SK-N-SH treated with all-trans-retinoic acid at 6 μM for 48 hours (cell line): ENCODE measurements around the gene FOXF2.
A peak's percentile ranks its signal among the peaks of the same experiment; 100 is the strongest.

Experiments
- ATAC-seq: fragments of 200-7000 bp; cut with Tn5 transposase; 3 replicates; pipeline ENCODE4 v1.9.1; 2020; ENCODE audit warnings: mild to moderate bottlenecking, moderate library complexity
- ARNTL ChIP-seq: fragments of 450-650 bp; formaldehyde crosslinking; IDR thresholded peaks from 2 replicates; pipeline ENCODE4 v1.5.0; 2020; ENCODE audit warnings: low read depth, mild to moderate bottlenecking, moderate library complexity, borderline replicate concordance
- BACH2 ChIP-seq: fragments of 250-450 bp; sonication (Bioruptor Pico); IDR thresholded peaks from 2 replicates; pipeline ENCODE4 v1.9.0; 2021; ENCODE audit warnings: mild to moderate bottlenecking, borderline replicate concordance
- CREB5 ChIP-seq: fragments of 250-450 bp; sonication (Bioruptor Pico); IDR thresholded peaks from 2 replicates; pipeline ENCODE4 v1.5.1; 2020; ENCODE audit warnings: low read depth, mild to moderate bottlenecking, moderate library complexity
- CSRNP3 ChIP-seq: fragments of 250-450 bp; sonication (Bioruptor Pico); IDR thresholded peaks from 2 replicates; pipeline ENCODE4 v1.5.1; 2021; ENCODE audit warnings: mild to moderate bottlenecking, moderate library complexity
- GLIS3 ChIP-seq: fragments of 250-450 bp; sonication (Bioruptor Pico); IDR thresholded peaks from 2 replicates; pipeline ENCODE4 v1.5.0; 2020; ENCODE audit warnings: mild to moderate bottlenecking, moderate library complexity
- ISL1 ChIP-seq: fragments of 250-450 bp; sonication (Bioruptor Pico); IDR thresholded peaks from 2 replicates; pipeline ENCODE4 v2.1.2; 2022; ENCODE audit warnings: mild to moderate bottlenecking, moderate library complexity
- OSR1 ChIP-seq: fragments of 250-450 bp; sonication (Bioruptor Pico); IDR thresholded peaks from 2 replicates; pipeline ENCODE4 v1.8.0; 2022; ENCODE audit warnings: moderate library complexity, mild to moderate bottlenecking, inconsistent platforms
- POU6F1 ChIP-seq: fragments of 250-450 bp; sonication (Bioruptor Pico); IDR thresholded peaks from 2 replicates; pipeline ENCODE4 v1.8.0; 2021; ENCODE audit warnings: low read depth, mild to moderate bottlenecking, moderate library complexity, borderline replicate concordance
- RARB ChIP-seq: fragments of 250-450 bp; sonication (Bioruptor Pico); IDR thresholded peaks from 2 replicates; pipeline ENCODE4 v1.8.0; 2021; ENCODE audit warnings: mild to moderate bottlenecking, moderate library complexity
- SNAI2 ChIP-seq: fragments of 250-450 bp; sonication (Bioruptor Pico); IDR thresholded peaks from 2 replicates; pipeline ENCODE4 v1.5.0; 2020; ENCODE audit warnings: mild to moderate bottlenecking, moderate library complexity
- TCF4 ChIP-seq: fragments of 250-450 bp; sonication (Bioruptor Pico); IDR thresholded peaks from 2 replicates; pipeline ENCODE4 v1.8.0; 2021; ENCODE audit warnings: mild to moderate bottlenecking, moderate library complexity, borderline replicate concordance
- TOX ChIP-seq: fragments of 250-450 bp; sonication (Bioruptor Pico); IDR thresholded peaks from 2 replicates; pipeline ENCODE4 v1.8.0; 2021; ENCODE audit warnings: mild to moderate bottlenecking, moderate library complexity, borderline replicate concordance
- TSHZ2 ChIP-seq: fragments of 250-450 bp; sonication (Bioruptor Pico); IDR thresholded peaks from 2 replicates; pipeline ENCODE4 v1.5.0; 2020; ENCODE audit warnings: mild to moderate bottlenecking, moderate library complexity
- ZC3H10 ChIP-seq: fragments of 250-450 bp; sonication (Bioruptor Pico); IDR thresholded peaks from 2 replicates; pipeline ENCODE4 v1.5.1; 2021; ENCODE audit warnings: mild to moderate bottlenecking, moderate library complexity
- ZFP3 ChIP-seq: fragments of 250-450 bp; sonication (Bioruptor Pico); IDR thresholded peaks from 2 replicates; pipeline ENCODE4 v1.5.0; 2020; ENCODE audit warnings: mild to moderate bottlenecking, moderate library complexity
- ZFP30 ChIP-seq: fragments of 450-650 bp; formaldehyde crosslinking; IDR thresholded peaks from 2 replicates; pipeline ENCODE4 v1.5.0; 2022; ENCODE audit warnings: mild to moderate bottlenecking, moderate library complexity
- ZNF565 ChIP-seq: fragments of 450-650 bp; formaldehyde crosslinking; conservative IDR thresholded peaks from 2 replicates; pipeline ENCODE4 v1.5.0; 2020; ENCODE audit warnings: low read depth, mild to moderate bottlenecking, moderate library complexity
- ZNF70 ChIP-seq: fragments of 450-650 bp; formaldehyde crosslinking; IDR thresholded peaks from 2 replicates; pipeline ENCODE4 v1.5.0; 2020; ENCODE audit warnings: mild to moderate bottlenecking, moderate library complexity
- ZNF8 ChIP-seq: fragments of 450-650 bp; formaldehyde crosslinking; IDR thresholded peaks from 2 replicates; pipeline ENCODE4 v1.5.0; 2020; ENCODE audit warnings: mild to moderate bottlenecking, moderate library complexity

FOXF2 gene

GRCh38 chr6:1402369-1402768 lies 13.0 kb downstream of the FOXF2 start:
- TF ChIP-seq TCF4 (no peak), ZC3H10 (no peak), GLIS3 (no peak), TOX (CRISPR knock-in tag) (no peak), OSR1 (CRISPR knock-in tag) (no peak), ZNF8 (no peak)
- ATAC-seq = no peak

- ATAC-seq = no peak
Measured at GRCh38 chr6:1402868-1403267, 13.5 kb downstream of the FOXF2 start.

GRCh38 chr6:1403851-1404712 lies 14.7 kb downstream of the FOXF2 start:
- TF ChIP-seq GLIS3 (no peak), SNAI2 (no peak), ZC3H10 (no peak), TCF4 (no peak), ZFP30 (CRISPR knock-in tag) (no peak), ISL1 (CRISPR knock-in tag) (no peak), ZFP3 (CRISPR knock-in tag) (no peak), CREB5 (CRISPR knock-in tag) (no peak), BACH2 (no peak), ZNF8 (no peak), POU6F1 (no peak), TOX (CRISPR knock-in tag) (no peak), RARB (CRISPR knock-in tag) (no peak), CSRNP3 (CRISPR knock-in tag) (no peak), ZNF70 (CRISPR knock-in tag) (no peak)
- ATAC-seq = peak; percentile 27; the same call in 1 of the 3 replicates

More at GRCh38 chr6:1402868-1403267, 13.5 kb downstream of the FOXF2 start:
- TF ChIP-seq ZC3H10 (no peak), CREB5 (CRISPR knock-in tag) (no peak), ISL1 (CRISPR knock-in tag) (no peak), RARB (CRISPR knock-in tag) (no peak), TOX (CRISPR knock-in tag) (no peak), TSHZ2 (no peak), ZNF565 (CRISPR knock-in tag) (no peak), POU6F1 (no peak), ZFP30 (CRISPR knock-in tag) (no peak), ARNTL (CRISPR knock-in tag) (no peak), GLIS3 (no peak), ZFP3 (CRISPR knock-in tag) (no peak)
